ENCODE data around the gene KCNG2.

The KCNG2 gene

DNA sequence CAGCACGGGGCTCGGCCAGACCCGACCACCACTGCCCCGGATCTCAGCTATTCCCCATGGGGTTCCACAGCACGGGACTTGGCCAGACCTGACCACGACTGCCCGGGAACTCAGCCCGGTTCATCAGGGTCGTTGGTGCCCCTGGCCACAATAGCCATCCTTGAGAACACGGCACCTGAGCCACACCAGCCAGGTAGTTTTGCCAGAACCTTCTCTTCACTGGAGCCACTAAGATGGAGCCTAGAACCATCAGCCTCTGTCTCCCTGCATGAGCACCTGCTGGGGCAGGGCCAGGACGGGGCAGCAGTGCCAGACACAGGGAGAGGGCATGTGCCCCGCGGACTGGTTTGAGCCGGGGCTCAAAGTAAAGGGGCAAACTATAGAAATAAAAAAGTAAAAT lies 11.4 kb upstream of the KCNG2 start:
- no peak for FAIRE-seq

GRCh38 chr18:79786786-79787526 lies 10.8 kb upstream of the KCNG2 start:
- no peak for FAIRE-seq

- FAIRE-seq = no peak
Observed at GRCh38 chr18:79787527-79787864, 10.2 kb upstream of the KCNG2 start.

- no peak for FAIRE-seq
Observed at GRCh38 chr18:79787865-79788733, 9.6 kb upstream of the KCNG2 start.

GRCh38 chr18:79788734-79789085 lies 9.0 kb upstream of the KCNG2 start:
- no peak for FAIRE-seq

- no peak for FAIRE-seq
Observed at GRCh38 chr18:79789091-79789891, 8.4 kb upstream of the KCNG2 start.

GRCh38 chr18:79789901-79790890 lies 7.5 kb upstream of the KCNG2 start:
- no peak for FAIRE-seq

DNA sequence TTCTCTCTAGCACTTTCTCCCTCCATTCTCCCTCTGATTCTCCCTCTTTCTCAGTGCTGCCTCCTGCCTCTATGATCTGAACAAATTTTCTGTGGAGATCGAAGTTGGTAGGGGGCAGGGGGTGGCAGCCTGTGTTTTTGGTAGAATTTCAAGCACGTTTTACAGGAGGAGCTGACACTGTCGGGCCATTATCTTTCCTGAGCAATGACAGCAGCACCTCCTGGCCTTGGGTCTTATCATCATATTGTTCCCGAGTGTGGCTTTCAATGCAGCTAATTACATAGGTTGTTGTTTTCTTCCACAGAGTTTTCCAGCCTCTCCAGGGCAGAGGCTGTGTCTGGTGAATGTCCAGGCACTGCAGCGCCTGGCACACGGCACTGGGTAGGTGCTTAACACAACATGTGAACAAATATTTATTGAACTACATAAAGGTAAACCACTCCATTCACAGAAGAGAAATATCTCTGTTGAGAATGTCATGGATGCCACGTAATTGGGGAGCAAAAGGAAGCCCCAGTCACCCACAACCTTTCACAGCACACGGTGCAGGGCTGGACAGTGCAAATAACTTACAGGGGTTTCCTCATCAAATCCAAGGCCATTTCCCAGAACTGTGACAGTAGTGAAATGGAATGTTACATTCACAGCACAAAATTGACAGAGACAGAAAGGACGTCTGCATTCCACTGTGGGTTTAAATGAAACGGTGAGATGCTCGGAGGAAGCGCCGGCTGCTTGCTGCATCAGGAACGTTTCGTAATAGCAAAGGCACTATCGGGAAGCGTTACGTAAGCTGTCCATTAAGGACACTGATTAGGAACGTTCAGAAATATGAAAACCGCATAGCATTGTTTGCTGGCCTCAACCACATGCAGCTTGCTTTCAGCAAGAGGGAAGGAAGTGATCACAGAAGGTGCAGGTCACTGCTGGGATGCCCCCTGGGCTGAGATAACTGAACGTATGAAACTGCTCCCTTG lies 6.5 kb upstream of the KCNG2 start:
- no peak for FAIRE-seq

- no peak for FAIRE-seq
Observed at GRCh38 chr18:79792096-79792987, 5.4 kb upstream of the KCNG2 start.

GRCh38 chr18:79792988-79793355 lies 4.8 kb upstream of the KCNG2 start:
- FAIRE-seq = no peak

DNA sequence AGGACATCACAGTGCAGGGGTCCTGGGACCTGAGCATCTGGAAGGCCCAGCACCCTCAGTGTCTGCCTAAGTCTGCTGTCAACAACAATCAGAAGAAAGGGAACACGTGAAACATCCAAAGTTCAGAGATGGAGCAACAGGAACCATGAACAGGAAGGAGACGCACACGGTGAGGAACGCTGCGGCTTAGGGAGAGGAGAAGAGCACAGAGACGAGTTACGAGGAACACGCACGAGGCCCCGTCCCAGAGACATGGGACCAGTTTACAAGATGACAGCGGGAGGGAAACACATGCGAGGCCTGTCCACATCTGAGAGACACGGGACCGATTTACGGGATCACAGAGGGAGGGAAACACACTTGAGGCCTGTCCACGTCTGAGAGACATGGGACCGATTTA lies 2.9 kb upstream of the KCNG2 start:
- FAIRE-seq = no peak

- no peak for FAIRE-seq
Observed at GRCh38 chr18:79795446-79795845, 2.3 kb upstream of the KCNG2 start.

DNA sequence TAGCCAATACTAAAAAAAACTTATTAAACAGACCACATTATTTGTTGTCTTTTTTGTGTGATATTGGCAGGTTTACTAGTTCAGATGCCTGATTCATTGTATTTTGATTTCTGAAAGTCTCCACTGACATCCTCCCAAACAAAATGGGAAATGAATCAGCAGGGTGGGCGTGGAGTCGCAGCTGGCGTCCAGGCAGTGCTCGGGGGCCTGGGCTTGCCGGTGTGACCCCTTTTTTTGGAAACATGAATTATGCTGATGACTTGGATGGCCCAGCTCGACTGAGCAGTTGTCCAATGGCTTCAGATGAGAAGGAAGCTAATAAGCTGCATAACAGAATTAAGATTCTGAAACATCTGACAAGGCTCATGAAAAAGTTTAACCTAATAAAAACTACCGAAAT lies 1.7 kb upstream of the KCNG2 start:
- no peak for FAIRE-seq

- FAIRE-seq = no peak
Observed at GRCh38 chr18:79796531-79797405, 970 bp upstream of the KCNG2 start.

DNA sequence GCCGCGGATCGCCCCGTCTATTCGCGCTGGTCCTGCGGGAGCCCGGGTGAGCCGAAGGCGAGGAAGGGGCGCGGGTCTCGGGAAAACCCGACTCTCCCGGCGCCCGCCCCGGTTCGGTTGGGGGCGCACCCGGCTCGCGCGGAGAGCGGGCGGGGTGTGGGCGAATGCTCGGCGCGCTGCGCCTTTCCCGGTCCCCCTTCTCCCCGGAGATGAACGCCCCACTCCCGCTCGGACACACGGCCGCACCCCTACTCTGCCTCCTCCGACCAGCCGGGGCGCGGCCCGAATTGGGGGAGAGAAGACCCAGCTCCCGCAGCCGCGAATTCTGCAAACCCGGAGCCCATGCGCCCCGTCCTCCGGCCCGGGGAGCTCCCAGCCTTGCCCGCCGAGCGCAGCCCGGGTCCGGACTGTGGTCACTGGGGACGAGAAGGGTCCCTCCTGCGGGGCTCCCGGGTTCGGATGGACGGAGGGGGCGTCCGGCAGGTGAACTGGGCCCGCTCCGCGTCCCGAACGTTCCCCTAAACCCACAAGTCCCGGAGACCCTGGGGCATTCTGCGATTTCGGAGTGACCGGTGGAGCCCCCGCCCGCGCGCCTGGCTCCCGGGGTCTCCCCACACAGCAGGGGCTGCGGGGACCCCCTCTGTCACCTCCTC lies 734 bp downstream of the KCNG2 start:
- FAIRE-seq = no peak

DNA sequence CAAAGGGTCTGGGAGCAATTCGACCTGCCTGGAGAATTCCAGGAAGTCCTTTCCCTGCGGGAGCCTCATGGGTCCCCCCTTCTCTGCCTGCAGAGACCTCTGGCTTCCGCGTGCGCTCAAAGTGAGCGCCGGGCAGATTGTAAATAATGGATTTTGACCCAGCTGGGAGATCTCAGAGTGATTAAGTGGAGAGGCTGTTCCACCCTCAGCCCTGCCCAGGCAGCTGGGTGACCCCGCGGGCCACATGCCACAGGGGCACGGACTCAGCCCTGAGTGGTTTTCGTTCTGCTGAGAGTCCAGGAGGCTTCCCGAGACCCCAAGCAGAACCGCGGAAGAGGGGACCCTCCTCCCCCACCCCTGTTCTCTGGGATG lies 1.2 kb downstream of the KCNG2 start:
- no peak for FAIRE-seq

GRCh38 chr18:79799619-79800370 lies 2.1 kb downstream of the KCNG2 start:
- no peak for FAIRE-seq

All from G401.6 (cell line).